DOHH2 (cell line): Measurements from ENCODE around the gene IFNLR1.

Source experiments
- H3F3A ChIP-seq: fragments of 200-600 bp; sonication (generic), shearing (Covaris generic); 2 replicates; pipeline ENCODE4 v1.6.0; 2016; ENCODE audit warnings: antibody characterized with exemption, mild to moderate bottlenecking; ENCODE audit not compliant: control insufficient read depth, insufficient read depth
- H3K27ac ChIP-seq: fragments of 200-600 bp; sonication (generic); 2 replicates; pipeline ENCODE4 v1.5.1; 2014; ENCODE audit warnings: low read depth, mild to moderate bottlenecking, low read length, moderate library complexity
- H3K27me3 ChIP-seq: fragments of 200-600 bp; sonication (generic); 2 replicates; pipeline ENCODE4 v1.6.1; 2014; ENCODE audit warnings: mild to moderate bottlenecking, low read length, mixed read lengths; ENCODE audit not compliant: control insufficient read depth
- H3K36me3 ChIP-seq: fragments of 200-600 bp; sonication (generic); 2 replicates; pipeline ENCODE4 v1.6.1; 2014; ENCODE audit warnings: mild to moderate bottlenecking, low read length, moderate library complexity, mixed read lengths; ENCODE audit not compliant: control insufficient read depth
- H3K4me1 ChIP-seq: fragments of 200-600 bp; sonication (generic); 2 replicates; pipeline ENCODE4 v1.6.1; 2014; ENCODE audit warnings: mild to moderate bottlenecking, low read length, mixed read lengths; ENCODE audit not compliant: control insufficient read depth
- H3K4me2 ChIP-seq: fragments of 200-600 bp; sonication (generic); 2 replicates; pipeline ENCODE4 v1.6.0; 2014; ENCODE audit warnings: mild to moderate bottlenecking, low read length, moderate library complexity
- H3K4me3 ChIP-seq: fragments of 200-600 bp; sonication (generic); 2 replicates; pipeline ENCODE4 v1.5.1; 2014; ENCODE audit warnings: mild to moderate bottlenecking, low read length, mixed read lengths
- H3K79me2 ChIP-seq: fragments of 200-600 bp; sonication (generic); 2 replicates; pipeline ENCODE4 v1.6.1; 2014; ENCODE audit warnings: mild to moderate bottlenecking, low read length, mixed read lengths; ENCODE audit not compliant: control insufficient read depth
- H3K9me2 ChIP-seq: fragments of 200-600 bp; sonication (generic); replicated peaks from 2 replicates; pipeline ENCODE4 v1.6.1; 2014; ENCODE audit warnings: mild to moderate bottlenecking, low read length, mixed read lengths; ENCODE audit not compliant: control insufficient read depth
- H3K9me3 ChIP-seq: fragments of 200-600 bp; sonication (generic); 2 replicates; pipeline ENCODE4 v1.6.1; 2014; ENCODE audit warnings: antibody characterized with exemption, low read length, mixed read lengths; ENCODE audit not compliant: control insufficient read depth, insufficient read depth
- H4K20me1 ChIP-seq: fragments of 200-600 bp; sonication (generic); 2 replicates; pipeline ENCODE4 v1.6.0; 2014; ENCODE audit warnings: low read depth, mild to moderate bottlenecking, antibody characterized with exemption, low read length, moderate library complexity; ENCODE audit not compliant: control insufficient read depth, insufficient read depth
- EZH2phosphoT487 ChIP-seq: fragments of 200-600 bp; sonication (generic); IDR thresholded peaks from 2 replicates; pipeline ENCODE4 v1.6.1; 2017; ENCODE audit warnings: borderline replicate concordance, mild to moderate bottlenecking, antibody characterized with exemption, low read length, moderate library complexity, mixed read lengths
- TF ChIP-seq, protein P1 (sequence below): fragments of 200-600 bp; sonication (generic); IDR thresholded peaks from one replicate; pipeline ENCODE4 v1.5.1; 2014; ENCODE audit warnings: antibody characterized with exemption, mild to moderate bottlenecking, low read depth, low read length; ENCODE audit not compliant: poor library complexity, severe bottlenecking

The IFNLR1 gene

DNA sequence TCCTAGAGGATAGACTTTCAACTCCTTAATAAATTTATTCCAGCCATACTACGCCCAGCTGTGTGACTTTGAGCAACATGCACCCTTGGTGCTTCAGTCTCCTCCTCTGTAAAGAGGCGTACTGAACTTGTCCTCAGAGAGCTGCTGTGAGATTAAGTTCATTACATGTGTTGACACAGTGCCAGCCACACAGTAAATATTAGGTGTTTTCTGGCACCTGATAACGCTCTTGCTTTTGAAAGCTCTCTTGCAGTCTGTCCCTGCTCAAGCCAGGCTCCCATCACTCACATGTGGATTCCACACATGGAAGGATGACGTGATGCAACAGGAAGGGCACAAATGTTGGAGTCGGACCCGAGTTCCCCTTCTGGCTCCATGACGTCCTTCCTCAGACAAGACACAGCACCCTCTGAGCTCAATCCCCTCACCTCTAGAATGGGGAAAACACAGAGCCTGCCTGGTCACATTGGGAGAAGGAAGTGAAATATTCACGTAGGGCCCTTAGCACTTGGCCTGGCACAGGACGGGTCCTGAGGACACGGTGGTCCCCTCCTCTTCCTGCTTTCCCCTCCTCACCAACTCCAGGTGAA is 7.7 kb downstream of the IFNLR1 start:
- Histone ChIP-seq H3K9me2 (no peaks in the 10 kb centered on the region), H3K27me3 (no peaks in the 10 kb centered on the region), H3K4me1 (peaks cover 57% of the 10 kb centered on the region), H3K36me3 (peaks cover 92% of the 10 kb centered on the region), H3K4me3 (no peak overlapping the region), H3K27ac (no peak overlapping the region), H3K9me3 (no peaks in the 10 kb centered on the region), H3K4me2 (no peak overlapping the region; the same call in 1 of the 2 replicates), H3K79me2 (peaks cover 100% of the 10 kb centered on the region), H3F3A (no peaks in the 10 kb centered on the region), H4K20me1 (peaks cover 15% of the 10 kb centered on the region)
- TF ChIP-seq, protein P1, sequence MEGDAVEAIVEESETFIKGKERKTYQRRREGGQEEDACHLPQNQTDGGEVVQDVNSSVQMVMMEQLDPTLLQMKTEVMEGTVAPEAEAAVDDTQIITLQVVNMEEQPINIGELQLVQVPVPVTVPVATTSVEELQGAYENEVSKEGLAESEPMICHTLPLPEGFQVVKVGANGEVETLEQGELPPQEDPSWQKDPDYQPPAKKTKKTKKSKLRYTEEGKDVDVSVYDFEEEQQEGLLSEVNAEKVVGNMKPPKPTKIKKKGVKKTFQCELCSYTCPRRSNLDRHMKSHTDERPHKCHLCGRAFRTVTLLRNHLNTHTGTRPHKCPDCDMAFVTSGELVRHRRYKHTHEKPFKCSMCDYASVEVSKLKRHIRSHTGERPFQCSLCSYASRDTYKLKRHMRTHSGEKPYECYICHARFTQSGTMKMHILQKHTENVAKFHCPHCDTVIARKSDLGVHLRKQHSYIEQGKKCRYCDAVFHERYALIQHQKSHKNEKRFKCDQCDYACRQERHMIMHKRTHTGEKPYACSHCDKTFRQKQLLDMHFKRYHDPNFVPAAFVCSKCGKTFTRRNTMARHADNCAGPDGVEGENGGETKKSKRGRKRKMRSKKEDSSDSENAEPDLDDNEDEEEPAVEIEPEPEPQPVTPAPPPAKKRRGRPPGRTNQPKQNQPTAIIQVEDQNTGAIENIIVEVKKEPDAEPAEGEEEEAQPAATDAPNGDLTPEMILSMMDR, result no peak
- TF ChIP-seq EZH2phosphoT487, result no peak

DNA sequence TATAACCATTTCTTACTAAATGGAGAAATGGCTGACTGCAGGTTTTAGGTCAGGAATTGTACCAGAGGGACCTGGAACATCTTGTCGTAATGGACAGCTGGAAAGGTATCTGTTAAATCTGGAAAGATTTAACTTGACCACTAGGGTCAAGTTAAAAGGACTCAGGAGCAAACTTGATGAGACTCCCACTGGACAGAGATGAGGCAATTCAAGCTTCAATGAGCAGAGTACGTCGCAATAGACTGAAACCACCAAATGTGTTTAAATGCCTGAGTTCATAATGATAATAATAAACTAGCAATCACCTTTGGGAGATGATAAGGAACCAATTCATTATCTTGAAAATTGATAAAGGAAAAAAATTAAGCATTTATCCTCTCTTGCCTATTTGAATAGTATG is 8.7 kb downstream of the IFNLR1 start:
- Histone ChIP-seq H3K4me2 (no peak overlapping the region), H3K27me3 (no peaks in the 10 kb centered on the region), H3K4me1 (peaks cover 57% of the 10 kb centered on the region), H3K9me3 (no peaks in the 10 kb centered on the region), H3K36me3 (peaks cover 95% of the 10 kb centered on the region), H3K4me3 (no peak overlapping the region), H3K79me2 (peaks cover 100% of the 10 kb centered on the region), H4K20me1 (peaks cover 10% of the 10 kb centered on the region), H3K27ac (no peak overlapping the region), H3F3A (no peaks in the 10 kb centered on the region), H3K9me2 (no peaks in the 10 kb centered on the region)
- TF ChIP-seq, protein P1, result no peak
- TF ChIP-seq EZH2phosphoT487, result no peak

GRCh38 chr1:24177161-24177560 is 9.9 kb downstream of the IFNLR1 start:
- Histone ChIP-seq H3K4me2 (no peak overlapping the region), H3K9me3 (no peaks in the 10 kb centered on the region), H3K36me3 (peaks cover 95% of the 10 kb centered on the region), H3F3A (no peaks in the 10 kb centered on the region), H3K27ac (no peak overlapping the region), H4K20me1 (peaks cover 14% of the 10 kb centered on the region), H3K4me1 (peaks cover 55% of the 10 kb centered on the region), H3K79me2 (peaks cover 100% of the 10 kb centered on the region), H3K9me2 (no peaks in the 10 kb centered on the region), H3K27me3 (no peaks in the 10 kb centered on the region), H3K4me3 (no peak overlapping the region)
- no peak for TF ChIP-seq EZH2phosphoT487
- TF ChIP-seq, protein P1, result no peak
